Common myeloid progenitor, CD34-positive (primary cell): ENCODE results near the gene OR2Y1. TPM values are rescaled to one million over a fixed set of nuclear protein-coding genes. Genes with fewer than 3 reads are reported as not detected.
A peak's percentile ranks its signal among the peaks of the same experiment; 100 is the strongest.
"Not testable (repeated sequence)": the region's sequence is repeated elsewhere in the genome, so short reads cannot be mapped to it uniquely, and the experiment has no call there.

Experiments used
- CTCF ChIA-PET: fragments of 350-600 bp; sonication (Branson Sonifier 250); formaldehyde crosslinking; loops from one replicate; lab custom pipeline; 2021; ENCODE audit warnings: antibody characterized with exemption; lab: Charles Lee
- POLR2A ChIA-PET: fragments of 350-600 bp; sonication (Branson Sonifier 250); formaldehyde crosslinking; loops from one replicate; lab custom pipeline; 2021; ENCODE audit warnings: antibody characterized with exemption; lab: Charles Lee
- DNase-seq, 3 donors: peaks; one replicate each; pipeline versions ENCODE4 v3.0.0 to v3.0.0-alpha.2; 2013
- H3K27ac ChIP-seq, 2 experiments: 1 replicate in 1 of 2; 2 replicates in 1 of 2; pipeline ENCODE4 v1.7.0; 2013; ENCODE audit warnings: inconsistent platforms in 2 of 2, low read length in 2 of 2, mild to moderate bottlenecking in 2 of 2, low read depth in 1 of 2, moderate library complexity in 1 of 2; ENCODE audit not compliant: severe bottlenecking in 2 of 2, insufficient read depth in 1 of 2, poor library complexity in 1 of 2
- H3K27me3 ChIP-seq, 5 experiments: replicated peaks in 2 of 5; 1 replicate in 3 of 5; 2 replicates in 2 of 5; pipeline versions ENCODE4 v1.6.1 to v1.7.0; 2013; ENCODE audit warnings: low read length in 4 of 5, mild to moderate bottlenecking in 2 of 5, moderate library complexity in 2 of 5, inconsistent platforms in 1 of 5; ENCODE audit not compliant: insufficient read depth in 5 of 5, control insufficient read depth in 4 of 5
- H3K36me3 ChIP-seq, 4 experiments: 1 replicate in 2 of 4; 2 replicates in 2 of 4; pipeline versions ENCODE4 v1.6.1 to v1.7.0; 2013; ENCODE audit warnings: low read length in 3 of 4, control low read depth in 1 of 4, mild to moderate bottlenecking in 1 of 4; ENCODE audit not compliant: control insufficient read depth in 4 of 4, insufficient read depth in 4 of 4
- H3K4me1 ChIP-seq, 4 experiments: 1 replicate in 3 of 4; 2 replicates in 1 of 4; pipeline versions ENCODE4 v1.6.1 to v1.7.1; 2013; ENCODE audit warnings: low read length in 3 of 4, mild to moderate bottlenecking in 3 of 4, control low read depth in 1 of 4, inconsistent platforms in 1 of 4, moderate library complexity in 1 of 4; ENCODE audit not compliant: control insufficient read depth in 4 of 4, insufficient read depth in 4 of 4; ENCODE audit errors: control extremely low read depth in 1 of 4
- H3K4me3 ChIP-seq, 7 experiments: 1 replicate in 4 of 7; 2 replicates in 3 of 7; pipeline versions ENCODE4 v1.5.1 to v1.7.0; 2013; ENCODE audit warnings: mild to moderate bottlenecking in 7 of 7, low read length in 6 of 7, moderate library complexity in 6 of 7, inconsistent platforms in 2 of 7, low read depth in 2 of 7, control low read depth in 1 of 7; ENCODE audit not compliant: insufficient read depth in 4 of 7, control insufficient read depth in 1 of 7; ENCODE audit errors: extremely low read depth in 1 of 7
- H3K9me3 ChIP-seq, 5 experiments: 1 replicate in 4 of 5; 2 replicates in 1 of 5; pipeline versions ENCODE4 v1.6.1 to v1.7.1; 2013; ENCODE audit warnings: low read length in 4 of 5, mild to moderate bottlenecking in 2 of 5, inconsistent platforms in 1 of 5, low read depth in 1 of 5, moderate library complexity in 1 of 5; ENCODE audit not compliant: control insufficient read depth in 4 of 5, insufficient read depth in 2 of 5; ENCODE audit errors: control extremely low read depth in 1 of 5
- WGBS: methylation state at CpG from one replicate; pipeline ENCODE4 v1.1.5; 2013; ENCODE audit not compliant: insufficient coverage; 5-methylcytosine and 5-hydroxymethylcytosine counted together
- polyA plus RNA-seq: library from polyadenylated mRNA; unstranded; fragments of 120-200 nt; gene quantifications from one replicate; pipeline ENCODE4 v1.2.1, GENCODE V29; 2013

OR2Y1 gene, protein sequence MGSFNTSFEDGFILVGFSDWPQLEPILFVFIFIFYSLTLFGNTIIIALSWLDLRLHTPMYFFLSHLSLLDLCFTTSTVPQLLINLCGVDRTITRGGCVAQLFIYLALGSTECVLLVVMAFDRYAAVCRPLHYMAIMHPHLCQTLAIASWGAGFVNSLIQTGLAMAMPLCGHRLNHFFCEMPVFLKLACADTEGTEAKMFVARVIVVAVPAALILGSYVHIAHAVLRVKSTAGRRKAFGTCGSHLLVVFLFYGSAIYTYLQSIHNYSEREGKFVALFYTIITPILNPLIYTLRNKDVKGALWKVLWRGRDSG
- not detected for polyA plus RNA-seq

DNA sequence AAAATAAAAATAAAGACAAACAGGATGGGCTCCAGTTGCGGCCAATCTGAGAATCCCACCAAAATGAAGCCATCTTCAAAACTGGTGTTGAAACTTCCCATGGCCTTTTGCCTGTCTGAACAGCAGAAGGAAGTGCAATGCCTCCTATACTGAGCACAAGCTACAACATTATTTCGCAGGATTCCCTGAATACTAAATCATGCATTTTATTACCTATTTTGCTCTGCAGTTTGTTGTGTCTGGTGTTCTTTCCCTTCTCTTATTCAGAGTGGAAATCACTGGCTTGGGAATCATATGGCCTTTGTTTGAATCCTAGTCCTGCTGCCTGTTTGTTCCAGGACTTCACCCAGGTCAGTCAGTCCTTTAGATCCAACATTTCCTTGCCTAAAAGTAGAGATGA is at the start of gene OR2Y1:
Gene OR2Y1 (minus strand): TSS at position 101 of the 400 bp plus-strand sequence. CDS start 0 bp downstream, at position 101.
- no peak for DNase-seq
- Histone ChIP-seq H3K27me3 (peaks cover 0 to 34% (median 5%) of the 10 kb centered on the region in 5 experiments), H3K4me3 (no peak within 1 kb of the TSS), H3K4me1 (no peaks in the 10 kb centered on the region), H3K9me3 (peaks cover 0 to 7% (median 0%) of the 10 kb centered on the region in 5 experiments), H3K27ac (no peak within 1 kb of the TSS), H3K36me3 (no peaks in the 10 kb centered on the region)
- WGBS = 90% methylated on average over 2 of the region's 2 CpGs
- POLR2A ChIA-PET = no interaction called here
- CTCF ChIA-PET = no interaction called here

DNA sequence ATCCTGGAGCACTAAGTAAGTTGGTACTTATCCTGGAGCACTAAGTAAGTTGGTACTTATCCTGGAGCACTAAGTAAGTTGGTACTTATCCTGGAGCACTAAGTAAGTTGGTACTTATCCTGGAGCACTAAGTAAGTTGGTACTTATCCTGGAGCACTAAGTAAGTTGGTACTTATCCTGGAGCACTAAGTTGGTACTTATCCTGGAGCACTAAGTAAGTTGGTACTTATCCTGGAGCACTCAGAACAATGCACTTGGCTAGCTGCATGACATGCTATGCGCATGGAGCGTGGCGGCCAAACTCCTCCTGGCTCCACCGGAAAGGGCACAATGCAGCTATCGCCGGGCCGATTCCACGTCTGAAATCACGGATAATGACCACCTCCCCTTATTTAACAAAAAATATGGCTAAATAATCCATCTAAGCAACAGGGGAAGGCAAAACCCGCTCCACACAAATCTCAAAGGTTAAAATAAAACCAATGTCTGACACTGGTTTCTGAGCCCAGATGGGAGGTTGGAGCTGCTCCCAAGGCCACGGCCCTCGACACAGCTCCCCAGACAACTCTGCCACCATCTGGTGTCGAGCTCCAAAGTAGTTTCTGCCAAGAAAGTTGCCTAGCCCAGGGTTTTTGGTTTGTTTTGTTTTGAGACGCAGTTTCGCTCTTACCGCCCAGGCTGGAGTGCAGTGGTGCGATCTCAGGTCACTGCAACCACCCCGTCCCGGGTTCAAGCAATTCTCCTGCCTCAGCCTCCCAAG is 49.0 kb upstream of the OR2Y1 start:
- POLR2A ChIA-PET = not testable (repeated sequence)
- over 99% methylated on average over 11 of the region's 19 CpGs for WGBS
- CTCF ChIA-PET = interaction anchor here (0.8 to 3.9 kb wide), 6 partner anchors 11 to 84 kb away, joined by 3 to 29 read pairs (median 4); no protein-coding TSS in a partner anchor

DNA sequence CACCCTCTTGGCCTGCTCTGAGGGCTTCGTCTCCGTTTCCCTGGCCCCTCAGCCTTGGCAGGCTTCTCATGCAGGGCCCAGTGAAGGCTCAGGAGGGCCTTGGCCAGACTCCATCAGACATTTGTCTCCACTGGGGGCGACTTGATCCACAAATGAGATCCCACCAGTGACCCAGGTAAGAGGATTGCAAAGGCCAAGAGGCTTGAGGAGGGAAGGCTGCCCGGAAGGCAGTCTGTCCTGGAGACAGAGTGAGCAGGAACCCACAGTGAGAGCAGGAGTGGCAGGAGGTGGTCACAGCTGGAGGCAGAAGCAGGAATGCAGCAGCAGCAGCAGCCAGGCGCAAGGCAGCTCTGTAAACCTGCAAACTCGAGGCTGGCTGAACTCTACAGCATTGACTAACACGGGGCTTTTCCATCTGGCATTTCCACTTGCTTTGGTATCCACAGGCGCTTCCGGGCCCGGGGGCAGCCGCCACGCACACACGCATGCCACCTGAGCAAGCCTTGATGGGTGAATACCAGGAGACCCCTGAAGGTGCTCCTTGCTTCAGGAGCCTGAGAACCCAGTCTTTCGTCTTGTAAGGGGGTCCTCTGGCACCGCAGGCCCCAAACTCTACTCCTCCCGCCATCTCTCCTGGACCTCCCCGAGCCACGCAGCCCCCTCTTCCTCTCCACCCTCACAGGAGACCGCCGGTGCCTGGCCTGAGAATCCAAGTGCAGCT is 48.0 kb upstream of the OR2Y1 start:
- Histone ChIP-seq H3K27me3 (no peaks in the 10 kb centered on the region), H3K4me3 (no peak overlapping the region), H3K27ac (no peak overlapping the region), H3K9me3 (no peaks in the 10 kb centered on the region), H3K36me3 (peaks cover 4 to 45% (median 36%) of the 10 kb centered on the region in 4 experiments), H3K4me1 (peaks cover 0 to 31% (median 30%) of the 10 kb centered on the region in 4 experiments)
- ChIA-PET POLR2A (no interaction called here), CTCF (interaction anchor here (0.9 to 4.1 kb wide), 4 partner anchors 13 to 30 kb away, joined by 4 to 21 read pairs (median 8); no protein-coding TSS in a partner anchor)
- 96% methylated on average over 20 of the region's 20 CpGs for WGBS
- no peak for DNase-seq

More for the DNA sequence above, 49.0 kb upstream of the OR2Y1 start:
- H3K9me3 ChIP-seq, H3K4me3 ChIP-seq, H3K27ac ChIP-seq, DNase-seq, H3K27me3 ChIP-seq: not testable (repeated sequence)
- Histone ChIP-seq H3K36me3 (peaks cover 4 to 52% (median 38%) of the 10 kb centered on the region in 4 experiments), H3K4me1 (peaks cover 0 to 32% (median 30%) of the 10 kb centered on the region in 4 experiments)

DNA sequence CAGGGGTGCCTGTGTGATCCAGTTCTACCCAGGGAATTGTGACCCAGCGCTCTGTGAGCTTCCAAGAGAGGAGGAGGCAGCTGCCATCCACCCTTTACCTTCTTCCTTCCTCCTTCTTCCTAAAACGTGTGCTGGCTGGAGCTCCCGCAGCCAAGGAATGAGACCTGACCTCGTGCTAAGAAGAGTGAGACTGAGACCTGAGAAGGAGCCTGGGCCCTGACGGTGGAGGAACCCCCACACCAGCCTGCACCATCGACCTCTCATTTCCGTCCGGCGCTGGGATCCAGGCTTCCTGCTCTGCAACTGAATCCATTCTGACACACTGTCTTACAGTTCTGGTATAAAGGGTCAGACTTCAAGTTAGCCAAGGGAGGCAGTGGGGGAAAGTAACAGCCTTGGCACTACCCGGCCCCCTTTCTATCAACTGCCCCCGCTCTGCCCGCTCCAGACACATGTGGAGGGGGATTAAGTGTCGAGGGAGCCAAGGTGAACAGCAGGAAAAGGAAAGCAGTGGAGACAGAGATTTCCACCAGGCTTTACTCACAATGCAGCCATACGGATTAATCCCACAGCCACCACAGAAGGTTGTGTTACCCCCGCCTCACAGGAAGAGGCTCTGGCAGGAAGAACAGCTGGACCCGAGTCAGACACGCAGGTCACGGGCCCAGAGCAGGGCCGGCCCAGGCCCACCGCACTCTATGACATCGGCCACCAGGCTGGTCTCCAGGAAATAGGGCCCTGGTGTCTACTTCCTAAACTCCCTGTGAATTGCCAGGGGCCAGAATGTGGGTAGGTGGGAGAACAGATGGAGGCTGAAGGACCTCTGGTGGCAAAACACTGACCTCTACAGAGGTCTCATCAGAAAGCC is 46.9 kb upstream of the OR2Y1 start:
- 34% methylated on average over 19 of the region's 21 CpGs for WGBS
- Histone ChIP-seq H3K27ac (peak overlapping the region; percentile 26 to 44), H3K4me1 (peaks cover 0 to 31% (median 28%) of the 10 kb centered on the region in 4 experiments), H3K36me3 (peaks cover 4 to 35% (median 30%) of the 10 kb centered on the region in 4 experiments), H3K9me3 (no peaks in the 10 kb centered on the region), H3K4me3 (peak overlapping the region in 4 of 7 experiments; percentile 19 to 33 (median 26)), H3K27me3 (no peaks in the 10 kb centered on the region)
- POLR2A ChIA-PET = interaction anchor here (0.6 to 0.7 kb wide), 3 partner anchors 50 to 267 kb away, joined by 3 read pairs; no protein-coding TSS in a partner anchor
- CTCF ChIA-PET = interaction anchor here (0.6 to 4.1 kb wide), 14 partner anchors 8 to 819 kb away, joined by 3 to 21 read pairs (median 4); partner anchors contain the start of gene ZFP62
- DNase-seq = peak in 2 of 3 donors; percentile 36 to 55

DNA sequence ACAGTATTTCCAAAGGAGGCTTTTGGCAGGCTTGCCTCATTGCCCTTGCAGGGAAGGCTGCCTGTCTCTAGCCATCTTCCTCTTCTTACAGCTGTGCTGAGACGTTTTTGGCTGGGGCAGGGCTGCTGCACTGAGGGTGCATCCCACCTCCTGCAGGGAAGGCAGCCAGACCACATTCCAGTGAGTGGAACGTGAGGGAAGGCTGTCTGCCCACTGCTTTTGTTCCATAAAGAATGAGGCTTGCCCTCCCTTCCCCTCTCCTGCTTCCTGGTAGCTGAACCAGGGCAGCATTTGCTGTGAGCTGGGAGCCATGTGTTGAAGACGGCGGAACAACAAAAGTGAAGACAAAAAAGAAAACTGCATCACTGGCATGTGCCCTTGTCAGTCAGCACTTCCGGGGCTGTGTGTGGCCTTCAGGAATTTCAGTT is 46.0 kb upstream of the OR2Y1 start:
- DNase-seq = no peak
- peaks cover under 1 to 25% (median 20%) of the 10 kb centered on the region in 4 experiments for H3K36me3 ChIP-seq
- H3K27me3 ChIP-seq = no peaks in the 10 kb centered on the region
- H3K9me3 ChIP-seq = no peaks in the 10 kb centered on the region
- peak overlapping the region in 1 of 7 experiments; percentile 33 for H3K4me3 ChIP-seq
- H3K27ac ChIP-seq = peak overlapping the region in 1 of 2 experiments; percentile 25
- 46% methylated on average over 5 of the region's 5 CpGs for WGBS
- ChIA-PET POLR2A (no interaction called here), CTCF (interaction anchor here (0.8 to 4.1 kb wide), 11 partner anchors 9 to 399 kb away, joined by 3 to 21 read pairs (median 4); no protein-coding TSS in a partner anchor)
- peaks cover 0 to 31% (median 28%) of the 10 kb centered on the region in 4 experiments for H3K4me1 ChIP-seq
